ENCODE results near the gene SCUBE1. TPM values are rescaled to one million over a fixed set of nuclear protein-coding genes. Genes with fewer than 3 reads are reported as not detected.

The SCUBE1 gene
- total and polyA plus RNA-seq, 2 experiments from 2014 or later: 0.81 to 3.2 TPM

GRCh38 chr22:43237280-43237679 is 105.9 kb downstream of the SCUBE1 start:
- H3K27ac Mint-ChIP-seq: no peak overlapping the region
- no peak overlapping the region for H3K4me3 Mint-ChIP-seq
- Histone ChIP-seq H4K20me1 (replicated peaks; ENCODE audit: insufficient read depth) (no peaks in the 10 kb centered on the region), H3K9me2 (ENCODE audit: insufficient read depth) (no peaks in the 10 kb centered on the region), H3K27me3 (ENCODE audit: insufficient read depth) (no peaks in the 10 kb centered on the region), H3K79me2 (replicated peaks; ENCODE audit: insufficient read depth) (no peaks in the 10 kb centered on the region), H3K4me1 (ENCODE audit: insufficient read depth) (no peaks in the 10 kb centered on the region), H3K4me2 (no peak overlapping the region), H3F3A (replicated peaks; ENCODE audit: low read depth) (no peaks in the 10 kb centered on the region), H2AFZ (no peak overlapping the region), H3K36me3 (ENCODE audit: insufficient read depth) (no peaks in the 10 kb centered on the region), H3K27ac (ENCODE audit: low read depth) (no peak overlapping the region), H3K4me3 (no peak overlapping the region)
- no peak for TF ChIP-seq EZH2 (IDR thresholded peaks at IDR 0.05; ENCODE audit: low read depth, unreplicated experiment)
- TF ChIP-seq STAT1 (IDR thresholded peaks at IDR 0.05; ENCODE audit: unreplicated experiment): no peak
- TF ChIP-seq NANOG (IDR thresholded peaks at IDR 0.05; ENCODE audit: borderline replicate concordance): no peak
- TF ChIP-seq ETS1 (IDR thresholded peaks at IDR 0.05): no peak
- no peak for TF ChIP-seq POLR2AphosphoS5 (IDR thresholded peaks at IDR 0.05; ENCODE audit: low read depth)
- TF ChIP-seq ZNF114 (CRISPR knock-in tag; IDR thresholded peaks at IDR 0.05): no peak
- no peak for TF ChIP-seq ZNF462 (CRISPR knock-in tag; IDR thresholded peaks at IDR 0.05)
- no peak for TF ChIP-seq REST (IDR thresholded peaks at IDR 0.05; ENCODE audit: unreplicated experiment)
- no peak for TF ChIP-seq CTCF (conservative IDR thresholded peaks at IDR 0.05; ENCODE audit: low read depth in 2 of 2)
- no peak for TF ChIP-seq EZH2phosphoT487 (IDR thresholded peaks at IDR 0.05; ENCODE audit: unreplicated experiment)
- TF ChIP-seq ZNF331 (CRISPR knock-in tag; IDR thresholded peaks at IDR 0.05; ENCODE audit: low read depth): no peak
- no peaks in the 10 kb centered on the region for H3K9me3 Mint-ChIP-seq
- H3K4me1 Mint-ChIP-seq: peaks cover 3% of the 10 kb centered on the region; the same call in 1 of the 3 replicates
- DNase-seq (ENCODE audit: low spot score) (no peak), ATAC-seq (no peak)
- peaks cover 12% of the 10 kb centered on the region for H3K27me3 Mint-ChIP-seq (ENCODE audit: insufficient read depth, low read depth, poor library complexity)
- no peaks in the 10 kb centered on the region for H3K36me3 Mint-ChIP-seq (ENCODE audit: low read depth)
